Heart left ventricle (tissue), 16 donors: ENCODE measurements around the gene MICOS13. TPM values are rescaled to one million over a fixed set of nuclear protein-coding genes. Genes with fewer than 3 reads are reported as not detected.
"Not testable (repeated sequence)": the region's sequence is repeated elsewhere in the genome, so short reads cannot be mapped to it uniquely, and the experiment has no call there.

ENCODE experiments used
- ATAC-seq, 4 donors: fragments of 200-7000 bp; cut with Tn5 transposase; one replicate each; pipeline ENCODE4 v1.9.1; 2020 to 2022; ENCODE audit warnings: moderate library complexity in 4 of 4, mild to moderate bottlenecking in 3 of 4, moderate number of reproducible peaks in 1 of 4
- DNase-seq, 5 donors: peaks; one replicate each; pipeline ENCODE4 v3.0.0-alpha.2; 2020
- H3K27ac ChIP-seq, 12 donors: fragments of 200-600 bp; sonication (generic) in 4 of 12; one replicate each; pipeline versions ENCODE4 v1.5.0 to v1.8.0; 2016 to 2022; ENCODE audit warnings: mild to moderate bottlenecking in 2 of 12
- H3K27me3 ChIP-seq, 9 donors: fragments of 200-600 bp; sonication (generic) in 2 of 9; one replicate each; pipeline versions ENCODE4 v1.5.1 to v1.8.0; 2016 to 2022; ENCODE audit warnings: mild to moderate bottlenecking in 3 of 9
- H3K36me3 ChIP-seq, 9 donors: fragments of 200-600 bp; sonication (generic) in 2 of 9; one replicate each; pipeline versions ENCODE4 v1.5.0 to v1.8.0; 2018 to 2022; ENCODE audit warnings: mild to moderate bottlenecking in 2 of 9
- H3K4me1 ChIP-seq, 12 donors: fragments of 200-600 bp; sonication (generic) in 4 of 12; one replicate each; pipeline versions ENCODE4 v1.5.0 to v1.8.0; 2016 to 2022; ENCODE audit warnings: mild to moderate bottlenecking in 3 of 12
- H3K4me3 ChIP-seq, 12 donors: fragments of 200-600 bp; sonication (generic) in 4 of 12; one replicate each; pipeline versions ENCODE4 v1.5.0 to v1.8.0; 2017 to 2022; ENCODE audit warnings: mild to moderate bottlenecking in 9 of 12, moderate library complexity in 4 of 12
- H3K9me3 ChIP-seq, 12 donors: fragments of 200-600 bp; sonication (generic) in 4 of 12; one replicate each; pipeline versions ENCODE4 v1.5.0 to v1.8.0; 2016 to 2022; ENCODE audit warnings: mild to moderate bottlenecking in 1 of 12
- CTCF ChIP-seq, 12 donors: fragments of 200-600 bp; sonication (generic) in 4 of 12; IDR thresholded peaks; one replicate each; pipeline versions ENCODE4 v1.5.0 to v1.8.0; 2018 to 2022; ENCODE audit warnings: antibody characterized with exemption in 12 of 12, mild to moderate bottlenecking in 5 of 12
- POLR2A ChIP-seq, 2 donors: fragments of 450-650 bp; IDR thresholded peaks; one replicate each; pipeline ENCODE4 v1.6.1; 2017; ENCODE audit warnings: antibody characterized with exemption in 2 of 2, mild to moderate bottlenecking in 2 of 2, moderate library complexity in 2 of 2
- WGBS, 4 donors: extraction: QIAGEN DNeasy Blood & Tissue Kit in 2 of 4; methylation state at CpG; one replicate each; pipeline versions ENCODE4 v1.1.5 to v1.1.7; 2013 to 2018; 5-methylcytosine and 5-hydroxymethylcytosine counted together
- intact Hi-C, 10 donors: fragments of 100-400 bp; cut with DNase I; formaldehyde crosslinking; loops; one replicate each; pipeline versions ENCODE4 v1.11.1 to v1.14.2; 2022
- polyA plus RNA-seq, 2 donors: library from polyadenylated mRNA; stranded (reverse); fragments of 200-250 nt; gene quantifications; one replicate each; pipeline ENCODE4 v1.2.3, GENCODE V29; 2013
- total RNA-seq, 9 donors: library from RNA; depleted of rRNA in 2 of 9; stranded (reverse); fragments of >200 nt in 2 of 9; fragmentation: NEBNext Ultra II Directional in 3 of 9; extraction: Animal tissue kit (Norgen Biotek cat#: 25700) in 3 of 9; gene quantifications; one replicate each; pipeline versions ENCODE4 v1.1.0 to v1.2.4, GENCODE V29; 2016 to 2023
- donor health status: ischemic (EF 13 %, LVEDD 7.1; RV severe dilation, severe dysfunction).
- donor health status: healthy with polysubstance abuse.
- donor health status: DM: no; HTN: yes; CAD: no.
- donor health status: DM: no; HTN: no; CAD: no.
- donor health status: ischemic (EF 25% LVEDD 6.9; RV normal size, moderate dysfunction).
- donor health status: ischemic (EF 25% LVEDD 5.7; RV mildly dilated, moderate dysfunction).
- donor health status: healthy.
- donor health status: DM: yes; HTN: yes; CAD: no.
- donor health status: ischemic (EF 35%, LVEDD 5.7; RV mildly dilated, moderate dysfunction).
- donor health status: nonischemic (EF 11% LVEDD 7.7; RV severe dilation, severe dysfunction).
- donor health status: DM: yes; HTN: yes; CAD: no.
- donor health status: PGD.
- donor health status: ischemic (EF 29% LVEDD 5.4; RV normal size, mild dysfunction).
- donor health status: nonischemic (EF 23%, LVEDD 6.1; RV moderate dilation, normal function).

MICOS13 gene
- total and polyA plus RNA-seq, 11 donors = 103 to 435 (median 142) TPM

- H3K27me3 ChIP-seq = no peaks in the 10 kb centered on the region
- peaks cover 4 to 56% (median 28%) of the 10 kb centered on the region in 12 donors for H3K4me1 ChIP-seq
- TF ChIP-seq CTCF (IDR thresholded peaks at IDR 0.05) = no peak
- no peak for TF ChIP-seq POLR2A (IDR thresholded peaks at IDR 0.05)
- peak overlapping the region; percentile 67 to 95 (median 86) for H3K27ac ChIP-seq
- intact Hi-C loops = loop anchor here in 4 of 10 donors (1.0 to 5.0 kb wide), 4 partner anchors 29 to 211 kb away; partner anchors contain the start of genes CATSPERD (in 4 of the 4), LONP1 (in 4 of the 4), NDUFA11 (in 1 of the 4) and SAFB (in 1 of the 4)
- WGBS, 4 donors = 5 to 8% (median 6%) methylated on average over 41 to 54 of the region's 54 CpGs
- peaks cover 0 to 48% (median 45%) of the 10 kb centered on the region in 9 donors for H3K36me3 ChIP-seq
- DNase-seq (peak; percentile 79 to 83 (median 81)), ATAC-seq (peak; percentile 2 to 61 (median 14))
- no peaks in the 10 kb centered on the region for H3K9me3 ChIP-seq
- H3K4me3 ChIP-seq = peak overlapping the region; percentile 48 to 91 (median 77)
These were observed 10.9 kb upstream of the MICOS13 start for GRCh38 chr19:5690955-5691821.

- Histone ChIP-seq H3K4me3 (peak within 1 kb of the TSS; percentile 48 to 91 (median 77)), H3K9me3 (no peaks in the 10 kb centered on the region), H3K36me3 (peaks cover 0 to 40% (median 37%) of the 10 kb centered on the region in 9 donors), H3K27me3 (no peaks in the 10 kb centered on the region), H3K27ac (peak within 1 kb of the TSS; percentile 67 to 95 (median 86)), H3K4me1 (peaks cover 4 to 57% (median 28%) of the 10 kb centered on the region in 12 donors)
- ATAC-seq (peak; percentile 71 to 84 (median 78)), DNase-seq (peak; percentile 97 to 99 (median 98))
- TF ChIP-seq CTCF (IDR thresholded peaks at IDR 0.05) = peak; percentile 94 to 100 (median 98)
- TF ChIP-seq POLR2A (IDR thresholded peaks at IDR 0.05) = peak in 1 of 2 donors; percentile 84
- 1 to 3% (median 1%) methylated on average over 34 to 73 of the region's 73 CpGs for WGBS, 4 donors
- intact Hi-C loops = loop anchor here in 4 of 10 donors (1.0 to 5.0 kb wide), 4 partner anchors 30 to 212 kb away; partner anchors contain the start of genes CATSPERD (in 4 of the 4), LONP1 (in 4 of the 4), NDUFA11 (in 1 of the 4) and SAFB (in 1 of the 4)
These were observed 10.0 kb upstream of the MICOS13 start, which contains the start of gene RPL36 for GRCh38 chr19:5690125-5690954. Gene RPL36 (plus strand): TSS chr19:5690295. CDS start chr19:5690508, 213 bp downstream.

GRCh38 chr19:5688262-5688881 lies 8.1 kb upstream of the MICOS13 start:
- H3K27ac ChIP-seq, ATAC-seq, H3K27me3 ChIP-seq, H3K4me3 ChIP-seq, DNase-seq, H3K9me3 ChIP-seq: not testable (repeated sequence)
- Histone ChIP-seq H3K36me3 (peaks cover 0 to 20% (median 17%) of the 10 kb centered on the region in 9 donors), H3K4me1 (peaks cover 4 to 51% (median 28%) of the 10 kb centered on the region in 12 donors)
- 86 to 96% (median 94%) methylated on average over 13 of the region's 13 CpGs for WGBS, 4 donors
- intact Hi-C loops = loop anchor here in 2 of 10 donors (10.0 kb wide), 2 partner anchors 106 to 1846 kb away; partner anchors contain the start of genes DUS3L (in 1 of the 2) and PNPLA6 (in 1 of the 2)
